Measurements from ENCODE around the gene RRBP1. TPM values are rescaled to one million over a fixed set of nuclear protein-coding genes. Genes with fewer than 3 reads are reported as not detected.

Gene RRBP1
- total and polyA plus RNA-seq, 2 of the 4 experiments (the other 2 are of a cell fraction) = 90.2 to 136 TPM

GRCh38 chr20:17726902-17727301 lies 44.9 kb upstream of the RRBP1 start:
- Histone ChIP-seq H2BK15ac (ENCODE audit: low read depth, low read length) (no peak overlapping the region), H3K27me3 (ENCODE audit: control insufficient read depth, insufficient read depth, low read length) (peaks cover 23% of the 10 kb centered on the region), H2AFZ (replicated peaks; ENCODE audit: low read length, poor library complexity) (no peak overlapping the region), H3K9ac (ENCODE audit: low read depth, low read length) (no peak overlapping the region), H3K23ac (ENCODE audit: low read depth, low read length) (no peak overlapping the region), H2BK5ac (ENCODE audit: low read depth, low read length, poor library complexity, severe bottlenecking) (no peak overlapping the region), H3K9me3 (ENCODE audit: control insufficient read depth, insufficient read depth, low read length) (no peaks in the 10 kb centered on the region), H2AK5ac (ENCODE audit: low read depth, low read length) (no peak overlapping the region), H4K20me1 (ENCODE audit: insufficient read depth, low read length) (no peaks in the 10 kb centered on the region), H3K4me1 (ENCODE audit: control insufficient read depth, insufficient read depth, low read length) (0 out of 2 replicates have a peak, but pooled peaks cover 2% of the 10 kb centered on the region), H3K18ac (ENCODE audit: low read depth, low read length) (no peak overlapping the region), H3K4me2 (ENCODE audit: low read depth, low read length) (no peak overlapping the region), H3K4me3 (ENCODE audit: insufficient read depth, low read depth, low read length) (no peak overlapping the region), H2BK20ac (ENCODE audit: low read depth, low read length) (no peak overlapping the region), H3K14ac (replicated peaks; ENCODE audit: low read depth, low read length) (no peak overlapping the region), H4K5ac (ENCODE audit: low read depth, low read length) (no peak overlapping the region), H3K4ac (ENCODE audit: low read depth, low read length) (no peak overlapping the region), H4K8ac (ENCODE audit: low read depth in 2 of 2, low read length in 2 of 2) (no peak overlapping the region), H2AK9ac (replicated peaks; ENCODE audit: low read depth, low read length, poor library complexity) (no peak overlapping the region), H3K79me1 (ENCODE audit: low read depth in 1 of 2, low read length in 2 of 2) (no peaks in the 10 kb centered on the region), H3K56ac (ENCODE audit: extremely low read depth, insufficient read depth, low read length) (no peak overlapping the region), H2BK120ac (ENCODE audit: low read depth, low read length) (no peak overlapping the region), H4K91ac (ENCODE audit: insufficient read depth, low read depth, low read length) (no peak overlapping the region), H3K36me3 (ENCODE audit: control insufficient read depth, insufficient read depth, low read length) (no peaks in the 10 kb centered on the region), H3K27ac (ENCODE audit: insufficient read depth, low read length) (no peak overlapping the region), H3K9me1 (ENCODE audit: insufficient read depth, low read length) (no peaks in the 10 kb centered on the region)
- DNase-seq (no peak), ATAC-seq (ENCODE audit: low read depth) (no peak)
- ChIA-PET CTCF (no interaction called here), POLR2A (ENCODE audit: unreplicated experiment) (no interaction called here)
- TF ChIP-seq BHLHE40 (IDR thresholded peaks at IDR 0.05; ENCODE audit: low read depth, low read length) (no peak), MAZ (IDR thresholded peaks at IDR 0.05; ENCODE audit: borderline replicate concordance, low read depth, low read length) (no peak), CTCF (conservative IDR thresholded peaks at IDR 0.05; ENCODE audit: low read depth, low read length) (no peak), POLR2A (IDR thresholded peaks at IDR 0.05; ENCODE audit: low read depth, low read length) (no peak), FOS (IDR thresholded peaks at IDR 0.05; ENCODE audit: low read depth, low read length) (no peak), RAD21 (IDR thresholded peaks at IDR 0.05; ENCODE audit: low read length) (no peak), RFX5 (IDR thresholded peaks at IDR 0.05; ENCODE audit: low read depth, low read length) (no peak), RCOR1 (IDR thresholded peaks at IDR 0.05; ENCODE audit: insufficient replicate concordance, low read length) (no peak), NFE2L2 (IDR thresholded peaks at IDR 0.05; ENCODE audit: low read depth, low read length) (no peak), USF2 (IDR thresholded peaks at IDR 0.05; ENCODE audit: low read depth, low read length) (no peak), CEBPB (IDR thresholded peaks at IDR 0.05; ENCODE audit: low read depth, low read length) (no peak), MXI1 (IDR thresholded peaks at IDR 0.05; ENCODE audit: borderline replicate concordance, low read depth, low read length) (no peak), SMC3 (IDR thresholded peaks at IDR 0.05; ENCODE audit: low read depth, low read length) (no peak), MAFK (IDR thresholded peaks at IDR 0.05; ENCODE audit: low read depth, low read length) (no peak)
- TF ChIP-seq, protein P1, sequence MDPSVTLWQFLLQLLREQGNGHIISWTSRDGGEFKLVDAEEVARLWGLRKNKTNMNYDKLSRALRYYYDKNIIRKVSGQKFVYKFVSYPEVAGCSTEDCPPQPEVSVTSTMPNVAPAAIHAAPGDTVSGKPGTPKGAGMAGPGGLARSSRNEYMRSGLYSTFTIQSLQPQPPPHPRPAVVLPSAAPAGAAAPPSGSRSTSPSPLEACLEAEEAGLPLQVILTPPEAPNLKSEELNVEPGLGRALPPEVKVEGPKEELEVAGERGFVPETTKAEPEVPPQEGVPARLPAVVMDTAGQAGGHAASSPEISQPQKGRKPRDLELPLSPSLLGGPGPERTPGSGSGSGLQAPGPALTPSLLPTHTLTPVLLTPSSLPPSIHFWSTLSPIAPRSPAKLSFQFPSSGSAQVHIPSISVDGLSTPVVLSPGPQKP (IDR thresholded peaks at IDR 0.05; ENCODE audit: borderline replicate concordance, low read depth, low read length) = no peak
- WGBS, 2 experiments (ENCODE audit: extremely low coverage in 2 of 2, insufficient read length in 1 of 2) = no CpG with 5 or more reads among the region's 4 CpGs
- no TSS peak for BruUV-seq (replicated peaks)
- in situ Hi-C loops (cut with MboI; ENCODE audit: low sequenced_read_pairs) (no loop called here), dilution Hi-C loops (cut with HindIII; ENCODE audit: low sequenced_read_pairs, unreplicated experiment) (no loop called here), intact Hi-C loops (cut with micrococcal nuclease) (no loop called here)
